T-cell (primary cell): ENCODE results near the gene ZNF674. TPM values are rescaled to one million over a fixed set of nuclear protein-coding genes. Genes with fewer than 3 reads are reported as not detected.

Experiments used
- ATAC-seq, 4 experiments: fragments of 200-7000 bp in 3 of 4; fragments of 150-1000 bp in 1 of 4; cut with Tn5 transposase; replicated peaks in 1 of 4; 1 replicate in 3 of 4; 2 replicates in 1 of 4; pipeline ENCODE4 v1.10.0; 2021; ENCODE audit warnings: moderate library complexity in 3 of 4, mild to moderate bottlenecking in 2 of 4, moderate number of reproducible peaks in 1 of 4
- CTCF ChIA-PET, 2 donors: fragments of 300-600 bp; sonication (Branson Sonifier 250); formaldehyde crosslinking; loops; one replicate each; lab custom pipeline; 2022; ENCODE audit warnings: antibody characterized with exemption in 2 of 2; lab: Charles Lee
- POLR2A ChIA-PET, 2 donors: fragments of 300-600 bp; sonication (Branson Sonifier 250); formaldehyde crosslinking; loops; one replicate each; lab custom pipeline; 2022; ENCODE audit warnings: antibody characterized with exemption in 2 of 2; lab: Charles Lee
- DNase-seq, 35 experiments: peaks; one replicate each; pipeline versions ENCODE4 v3.0.0 to v3.0.0-alpha.2; 2013 to 2023
- H3K27ac ChIP-seq: one replicate; pipeline ENCODE4 v1.5.1; 2013; ENCODE audit warnings: low read length
- H3K27me3 ChIP-seq, 2 experiments: replicated peaks in 1 of 2; 1 replicate in 1 of 2; 2 replicates in 1 of 2; pipeline versions ENCODE4 v1.6.1 to v1.7.0; 2013; ENCODE audit warnings: low read length in 1 of 2, mixed read lengths in 1 of 2; ENCODE audit not compliant: control insufficient read depth in 2 of 2, insufficient read depth in 2 of 2; ENCODE audit errors: extremely low read depth in 1 of 2
- H3K36me3 ChIP-seq, 2 donors: 1 replicate in 1 of 2; 2 replicates in 1 of 2; pipeline versions ENCODE4 v1.6.1 to v1.7.0; 2013; ENCODE audit warnings: low read length in 1 of 2; ENCODE audit not compliant: control insufficient read depth in 2 of 2, insufficient read depth in 1 of 2; ENCODE audit errors: extremely low read depth in 1 of 2
- H3K4me1 ChIP-seq, 2 experiments: 1 replicate in 1 of 2; 2 replicates in 1 of 2; pipeline versions ENCODE4 v1.6.1 to v1.7.0; 2013; ENCODE audit warnings: low read length in 2 of 2, mixed read lengths in 1 of 2; ENCODE audit not compliant: insufficient read depth in 2 of 2, control insufficient read depth in 1 of 2; ENCODE audit errors: extremely low read depth in 1 of 2
- H3K4me3 ChIP-seq, 2 donors: 1 replicate in 1 of 2; 2 replicates in 1 of 2; pipeline versions ENCODE4 v1.5.1 to v1.7.0; 2013; ENCODE audit warnings: mild to moderate bottlenecking in 2 of 2, low read length in 1 of 2, moderate library complexity in 1 of 2; ENCODE audit not compliant: control insufficient read depth in 1 of 2; ENCODE audit errors: extremely low read depth in 1 of 2
- H3K9me3 ChIP-seq: 2 replicates; pipeline ENCODE4 v1.7.0; 2013
- H3K27ac Mint-ChIP-seq, 2 donors: one replicate each; pipeline ENCODE4 v1.8.0; 2020 to 2021; ENCODE audit warnings: mild to moderate bottlenecking in 2 of 2, mixed read lengths in 2 of 2
- H3K27me3 Mint-ChIP-seq, 2 donors: one replicate each; pipeline ENCODE4 v1.8.0; 2021 to 2022; ENCODE audit warnings: mixed read lengths in 2 of 2
- H3K36me3 Mint-ChIP-seq: one replicate; pipeline ENCODE4 v1.8.0; 2021; ENCODE audit warnings: mixed read lengths
- H3K4me1 Mint-ChIP-seq, 3 donors: one replicate each; pipeline ENCODE4 v1.8.0; 2020 to 2022; ENCODE audit warnings: mixed read lengths in 3 of 3, mild to moderate bottlenecking in 1 of 3
- H3K4me3 Mint-ChIP-seq, 3 donors: one replicate each; pipeline ENCODE4 v1.8.0; 2020 to 2022; ENCODE audit warnings: mild to moderate bottlenecking in 3 of 3, mixed read lengths in 3 of 3, moderate library complexity in 3 of 3
- H3K9me3 Mint-ChIP-seq, 3 donors: one replicate each; pipeline ENCODE4 v1.8.0; 2020 to 2022; ENCODE audit warnings: mixed read lengths in 3 of 3
- WGBS: methylation state at CpG from one replicate; pipeline ENCODE4 v1.1.5; 2013; ENCODE audit warnings: missing lambda C conversion rate; ENCODE audit not compliant: insufficient coverage; 5-methylcytosine and 5-hydroxymethylcytosine counted together
- total RNA-seq, 35 experiments: library from RNA in 6 of 35; stranded (reverse) in 6 of 35; fragments of 120-200 nt in 1 of 35; gene quantifications; one replicate each; pipeline versions ENCODE4 v1.2.1 to v1.2.4 and lab custom pipeline; 2013 to 2026

ZNF674 gene
- total RNA-seq, 5 donors from 2014 or later (not counting 1 experiment from before 2014, with no cell fraction given): 3.2 to 5.5 (median 4.6) TPM

DNA sequence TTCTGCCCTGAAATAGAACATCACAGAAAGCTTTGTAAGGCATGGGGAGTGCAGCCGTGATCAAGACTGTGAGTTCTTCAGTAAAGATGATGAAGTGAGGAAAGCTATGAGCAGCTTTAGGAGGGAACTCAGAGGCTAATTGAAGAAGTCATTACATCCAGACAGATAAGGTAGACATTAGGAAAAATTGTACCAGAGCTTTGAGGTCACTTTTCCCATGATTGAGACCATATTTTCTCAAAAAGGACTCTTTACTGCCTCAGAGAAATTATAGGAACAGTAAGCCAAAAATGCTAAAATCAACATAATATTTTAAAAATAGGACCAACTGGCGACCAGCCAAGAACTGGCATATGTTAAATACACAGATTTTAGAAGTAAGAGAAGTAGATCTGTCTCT lies 39.5 kb upstream of the ZNF674 start:
- ATAC-seq: no peak
- Histone ChIP-seq H3K9me3 (no peaks in the 10 kb centered on the region), H3K27me3 (no peaks in the 10 kb centered on the region), H3K4me1 (peaks cover 2 to 23% of the 10 kb centered on the region in 2 experiments), H3K4me3 (no peak overlapping the region), H3K27ac (no peak overlapping the region), H3K36me3 (no peaks in the 10 kb centered on the region)
- no peaks in the 10 kb centered on the region for H3K36me3 Mint-ChIP-seq
- CTCF ChIA-PET: no interaction called here
- no peak overlapping the region for H3K27ac Mint-ChIP-seq
- H3K4me3 Mint-ChIP-seq: no peak overlapping the region
- WGBS: no CpG with 5 or more reads among the region's 2 CpGs
- peaks cover 0 to 4% of the 10 kb centered on the region in 2 donors for H3K27me3 Mint-ChIP-seq
- H3K4me1 Mint-ChIP-seq: peaks cover 21 to 55% (median 39%) of the 10 kb centered on the region in 3 donors
- DNase-seq: no peak
- POLR2A ChIA-PET: no interaction called here
- no peaks in the 10 kb centered on the region for H3K9me3 Mint-ChIP-seq

DNA sequence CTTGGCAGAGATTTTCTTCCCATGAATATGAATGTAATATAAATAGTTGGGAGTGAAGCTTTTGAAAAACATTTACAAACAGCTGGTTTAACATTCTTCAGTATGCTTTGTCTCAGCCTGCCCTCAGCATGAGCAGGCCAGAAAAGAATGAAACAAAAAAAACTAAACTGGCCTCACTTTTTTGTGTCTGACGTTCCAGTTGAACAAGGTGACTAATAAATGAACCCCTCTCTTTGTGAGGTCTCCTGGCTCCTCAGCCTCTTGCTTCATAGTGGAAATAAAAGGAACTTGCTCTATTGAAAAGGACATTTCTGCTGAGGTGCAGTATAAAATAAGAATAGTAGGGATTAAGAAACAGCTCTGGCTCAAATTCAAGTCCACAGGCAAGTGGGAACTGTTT lies 37.7 kb upstream of the ZNF674 start:
- Mint-ChIP-seq H3K27me3 (peaks cover 0 to 4% of the 10 kb centered on the region in 2 donors), H3K36me3 (peaks cover 5% of the 10 kb centered on the region), H3K9me3 (no peaks in the 10 kb centered on the region), H3K4me1 (peaks cover 9 to 52% (median 35%) of the 10 kb centered on the region in 3 donors), H3K27ac (peak overlapping the region; percentile 39), H3K4me3 (no peak overlapping the region)
- Histone ChIP-seq H3K27me3 (no peaks in the 10 kb centered on the region), H3K4me1 (peaks cover 0 to 25% of the 10 kb centered on the region in 2 experiments), H3K36me3 (no peaks in the 10 kb centered on the region), H3K4me3 (no peak overlapping the region), H3K9me3 (no peaks in the 10 kb centered on the region), H3K27ac (no peak overlapping the region)
- ATAC-seq (no peak), DNase-seq (no peak)
- ChIA-PET CTCF (interaction anchor here in 1 of 2 donors (0.7 to 1.5 kb wide), 2 partner anchors 10 to 24 kb away, joined by 3 to 4 read pairs; no protein-coding TSS in a partner anchor), POLR2A (no interaction called here)
- no CpG with 5 or more reads among the region's 1 CpG for WGBS

DNA sequence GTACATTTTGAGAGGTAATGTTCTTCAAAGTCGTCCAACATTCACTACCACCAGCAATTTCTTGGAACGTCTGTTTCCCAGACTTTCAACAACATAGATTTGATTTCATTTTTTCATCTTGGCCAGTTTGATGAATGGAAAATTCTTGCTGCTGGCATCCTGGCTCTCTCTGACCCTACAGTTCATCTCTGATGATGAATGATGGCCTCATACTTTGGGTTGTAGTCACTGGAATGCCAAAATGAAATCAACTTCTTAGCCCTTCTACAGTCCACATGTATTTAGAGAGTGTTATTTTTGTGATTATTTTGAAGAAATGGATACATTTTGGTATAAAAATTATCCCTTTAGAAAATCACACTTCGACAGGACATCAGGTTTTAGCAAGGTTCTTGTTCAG lies 37.1 kb upstream of the ZNF674 start:
- no peaks in the 10 kb centered on the region for H3K9me3 ChIP-seq
- no peaks in the 10 kb centered on the region for H3K27me3 ChIP-seq
- peaks cover 8% of the 10 kb centered on the region for H3K36me3 Mint-ChIP-seq
- WGBS: no CpG with 5 or more reads among the region's 3 CpGs
- ChIA-PET CTCF (interaction anchor here in 1 of 2 donors (1.5 kb wide), 1 partner anchor 10 kb away, joined by 4 read pairs; no protein-coding TSS in a partner anchor), POLR2A (no interaction called here)
- H3K4me3 ChIP-seq: no peak overlapping the region
- H3K4me1 Mint-ChIP-seq: peaks cover 6 to 53% (median 34%) of the 10 kb centered on the region in 3 donors
- no peak overlapping the region for H3K4me3 Mint-ChIP-seq
- H3K36me3 ChIP-seq: no peaks in the 10 kb centered on the region
- DNase-seq: no peak
- no peak for ATAC-seq
- H3K4me1 ChIP-seq: peaks cover 0 to 27% of the 10 kb centered on the region in 2 experiments
- H3K27ac Mint-ChIP-seq: peak overlapping the region in 1 of 2 donors; percentile 39
- H3K27me3 Mint-ChIP-seq: peaks cover 0 to 6% of the 10 kb centered on the region in 2 donors
- H3K27ac ChIP-seq: no peak overlapping the region
- H3K9me3 Mint-ChIP-seq: no peaks in the 10 kb centered on the region

DNA sequence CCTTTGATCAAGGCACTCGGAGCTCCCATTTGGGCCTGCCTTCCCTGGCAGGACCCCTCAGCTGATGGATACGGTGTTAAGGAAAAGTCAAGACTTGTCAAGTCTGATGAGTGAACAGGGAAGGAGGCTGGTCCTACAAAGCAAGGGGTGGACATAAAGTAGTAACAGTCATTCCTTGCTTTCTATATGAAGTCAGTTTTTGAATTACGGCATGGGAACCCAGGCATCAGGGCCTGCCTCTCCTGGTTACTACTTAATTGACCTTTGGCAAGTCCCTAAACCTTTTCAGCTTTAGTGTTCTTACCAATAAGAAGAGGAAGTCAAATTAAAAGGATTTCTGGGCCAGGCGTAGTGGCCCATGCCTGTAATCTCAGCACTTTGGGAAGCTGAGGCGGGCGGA lies 35.4 kb upstream of the ZNF674 start:
- Histone ChIP-seq H3K27me3 (no peaks in the 10 kb centered on the region), H3K36me3 (no peaks in the 10 kb centered on the region), H3K9me3 (no peaks in the 10 kb centered on the region), H3K27ac (no peak overlapping the region), H3K4me3 (no peak overlapping the region), H3K4me1 (peaks cover 0 to 29% of the 10 kb centered on the region in 2 experiments)
- whole genome bisulfite sequencing: no CpG with 5 or more reads among the region's 6 CpGs
- Mint-ChIP-seq H3K4me1 (peaks cover 16 to 56% (median 35%) of the 10 kb centered on the region in 3 donors), H3K4me3 (no peak overlapping the region), H3K36me3 (peaks cover 8% of the 10 kb centered on the region), H3K27ac (peak overlapping the region in 1 of 2 donors; percentile 55), H3K9me3 (no peaks in the 10 kb centered on the region), H3K27me3 (peaks cover 0 to 10% of the 10 kb centered on the region in 2 donors)
- no peak for ATAC-seq
- no peak for DNase-seq
- ChIA-PET CTCF (no interaction called here), POLR2A (no interaction called here)

DNA sequence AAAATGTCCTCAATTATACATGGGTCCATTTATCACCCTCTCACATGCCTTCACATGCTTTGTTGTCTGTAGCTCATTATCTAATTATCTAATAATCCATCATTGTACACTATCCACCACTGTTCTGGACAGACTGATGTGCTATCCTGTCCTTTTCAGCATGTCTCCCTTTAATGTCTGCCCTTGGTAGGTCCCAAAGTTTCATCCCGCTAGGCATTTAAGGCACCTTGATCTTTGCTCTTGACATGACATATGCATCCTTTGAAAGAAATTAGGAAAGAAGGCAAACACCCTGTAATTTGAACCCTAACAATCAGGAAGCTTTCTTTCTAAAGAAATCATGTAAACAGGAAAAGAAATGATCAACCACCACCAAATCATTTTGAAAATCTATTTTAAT lies 34.0 kb upstream of the ZNF674 start:
- Histone ChIP-seq H3K4me1 (peaks cover 0 to 37% of the 10 kb centered on the region in 2 experiments), H3K4me3 (no peak overlapping the region), H3K36me3 (no peaks in the 10 kb centered on the region), H3K27ac (no peak overlapping the region), H3K9me3 (no peaks in the 10 kb centered on the region), H3K27me3 (no peaks in the 10 kb centered on the region)
- Mint-ChIP-seq H3K4me1 (peaks cover 19 to 55% (median 35%) of the 10 kb centered on the region in 3 donors), H3K27ac (peak overlapping the region; percentile 11 to 65), H3K4me3 (no peak overlapping the region), H3K27me3 (peaks cover 0 to 10% of the 10 kb centered on the region in 2 donors), H3K36me3 (peaks cover 8% of the 10 kb centered on the region), H3K9me3 (no peaks in the 10 kb centered on the region)
- ATAC-seq: no peak
- POLR2A ChIA-PET: interaction anchor here in 1 of 2 donors (0.6 kb wide), 1 partner anchor 11 kb away, joined by 3 read pairs; no protein-coding TSS in a partner anchor
- no peak for DNase-seq
- WGBS: no CpG with 5 or more reads among the region's 1 CpG
- CTCF ChIA-PET: interaction anchor here (0.6 to 0.9 kb wide), 3 partner anchors 8 to 218 kb away, joined by 3 read pairs; no protein-coding TSS in a partner anchor

DNA sequence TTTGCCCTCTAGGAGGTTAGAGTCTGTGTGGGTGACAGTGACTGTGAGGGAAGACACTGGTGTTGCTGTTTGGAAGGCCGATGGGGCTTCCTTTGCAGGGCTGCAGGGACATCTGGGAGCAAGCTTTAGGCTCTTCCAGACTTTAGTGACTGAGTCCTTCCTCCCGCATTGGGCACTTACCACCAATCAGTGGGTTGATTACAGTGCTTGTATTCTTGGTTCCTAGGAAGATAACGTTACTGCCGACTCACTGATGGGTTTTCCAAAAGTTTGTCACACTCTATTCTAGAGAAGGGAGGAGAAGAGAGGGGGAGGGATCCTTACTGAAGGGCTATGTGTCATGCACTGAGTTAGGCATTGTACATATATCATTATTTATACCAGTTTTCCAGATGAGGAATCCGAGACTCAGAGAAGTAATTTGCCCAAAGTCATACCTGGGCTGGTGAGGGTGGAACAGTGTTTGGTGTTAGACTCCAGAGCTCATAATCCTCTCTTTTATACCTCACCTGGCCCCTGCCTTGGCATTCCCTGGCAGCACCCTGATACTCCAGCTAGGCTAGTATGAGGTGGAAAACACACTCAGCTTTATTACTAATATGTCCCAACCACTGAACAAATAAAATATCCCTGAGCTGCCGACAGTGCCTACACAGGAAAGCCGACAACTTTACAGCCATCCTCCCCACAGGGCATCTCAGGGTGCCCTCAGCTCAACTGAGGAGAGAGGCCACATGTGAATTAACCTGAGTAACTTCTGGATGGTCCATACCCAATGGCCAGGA lies 32.2 kb upstream of the ZNF674 start:
- no CpG with 5 or more reads among the region's 7 CpGs for WGBS
- Mint-ChIP-seq H3K4me1 (peaks cover 28 to 56% (median 40%) of the 10 kb centered on the region in 3 donors), H3K27ac (peak overlapping the region; percentile 49 to 62), H3K27me3 (peaks cover 0 to 10% of the 10 kb centered on the region in 2 donors), H3K4me3 (peak overlapping the region; percentile 67 to 79 (median 68)), H3K36me3 (peaks cover 8% of the 10 kb centered on the region), H3K9me3 (no peaks in the 10 kb centered on the region)
- Histone ChIP-seq H3K36me3 (no peaks in the 10 kb centered on the region), H3K27me3 (no peaks in the 10 kb centered on the region), H3K27ac (no peak overlapping the region), H3K4me3 (no peak overlapping the region), H3K9me3 (no peaks in the 10 kb centered on the region), H3K4me1 (peaks cover 7 to 44% of the 10 kb centered on the region in 2 experiments)
- DNase-seq (no peak), ATAC-seq (no peak)
- ChIA-PET CTCF (interaction anchor here (0.6 to 1.2 kb wide), 3 partner anchors 9 to 348 kb away, joined by 4 to 10 read pairs (median 5); no protein-coding TSS in a partner anchor), POLR2A (interaction anchor here in 1 of 2 donors (0.6 kb wide), 1 partner anchor 17 kb away, joined by 5 read pairs; no protein-coding TSS in a partner anchor)
